Measurements from ENCODE around the gene RAB21. TPM values are rescaled to one million over a fixed set of nuclear protein-coding genes. Genes with fewer than 3 reads are reported as not detected.

RAB21 gene
- 10 to 100 TPM; 90.5 to 91.8 TPM for total RNA-seq

- ChIA-PET POLR2A (interaction anchor here (0.6 to 1.5 kb wide), 7 partner anchors 9 to 120 kb away, joined by 3 to 16 read pairs (median 3); partner anchors contain the start of genes THAP2 and ZFC3H1), CTCF (interaction anchor here (0.8 kb wide), 1 partner anchor 9 kb away, joined by 3 read pairs; no protein-coding TSS in a partner anchor)
Observed at GRCh38 chr12:71754461-71755145, at the start of gene RAB21. RAB21 (plus strand) TSS chr12:71754863; CDS start chr12:71755130, 267 bp downstream.

GRCh38 chr12:71704920-71705319 lies 49.7 kb upstream of the RAB21 start:
- POLR2A ChIA-PET = no interaction called here
- CTCF ChIA-PET = no interaction called here

GRCh38 chr12:71708658-71709057 lies 46.0 kb upstream of the RAB21 start:
- POLR2A ChIA-PET = no interaction called here
- CTCF ChIA-PET = no interaction called here

GRCh38 chr12:71710276-71711125 lies 44.2 kb upstream of the RAB21 start:
- CTCF ChIA-PET = no interaction called here
- POLR2A ChIA-PET = no interaction called here

GRCh38 chr12:71718611-71719010 lies 36.1 kb upstream of the RAB21 start:
- CTCF ChIA-PET = no interaction called here
- POLR2A ChIA-PET = no interaction called here

GRCh38 chr12:71719647-71720370 lies 34.9 kb upstream of the RAB21 start:
- CTCF ChIA-PET = interaction anchor here (0.7 kb wide), 1 partner anchor 305 kb away, joined by 3 read pairs; no protein-coding TSS in a partner anchor
- POLR2A ChIA-PET = no interaction called here

- ChIA-PET CTCF (no interaction called here), POLR2A (no interaction called here)
Observed at GRCh38 chr12:71721783-71722505, 32.7 kb upstream of the RAB21 start.

GRCh38 chr12:71725011-71725410 lies 29.7 kb upstream of the RAB21 start:
- ChIA-PET CTCF (no interaction called here), POLR2A (no interaction called here)

GRCh38 chr12:71726548-71726947 lies 28.1 kb upstream of the RAB21 start:
- ChIA-PET POLR2A (no interaction called here), CTCF (no interaction called here)

- ChIA-PET CTCF (no interaction called here), POLR2A (no interaction called here)
Observed at GRCh38 chr12:71727958-71728357, 26.7 kb upstream of the RAB21 start.

GRCh38 chr12:71730936-71731335 lies 23.7 kb upstream of the RAB21 start:
- ChIA-PET CTCF (no interaction called here), POLR2A (no interaction called here)

GRCh38 chr12:71731439-71732356 lies 23.0 kb upstream of the RAB21 start:
- POLR2A ChIA-PET = no interaction called here
- CTCF ChIA-PET = no interaction called here

GRCh38 chr12:71732357-71732712 lies 22.3 kb upstream of the RAB21 start:
- ChIA-PET POLR2A (no interaction called here), CTCF (no interaction called here)

- POLR2A ChIA-PET = no interaction called here
- CTCF ChIA-PET = interaction anchor here (1.0 kb wide), 1 partner anchor 21 kb away, joined by 3 read pairs; no protein-coding TSS in a partner anchor
Observed at GRCh38 chr12:71737197-71737596, 17.5 kb upstream of the RAB21 start.

- POLR2A ChIA-PET = no interaction called here
- CTCF ChIA-PET = no interaction called here
Observed at GRCh38 chr12:71742998-71743397, 11.7 kb upstream of the RAB21 start.

- CTCF ChIA-PET = interaction anchor here (1.2 to 1.6 kb wide), 2 partner anchors 10 to 108 kb away, joined by 3 to 4 read pairs; partner anchors contain the start of gene RAB21
Observed at GRCh38 chr12:71744522-71745300, 10.0 kb upstream of the RAB21 start.

GRCh38 chr12:71746974-71747611 lies 7.6 kb upstream of the RAB21 start:
- ChIA-PET CTCF (interaction anchor here (0.6 to 3.2 kb wide), 9 partner anchors 9 to 332 kb away, joined by 3 to 16 read pairs (median 3); partner anchors contain the start of gene TMEM19), POLR2A (interaction anchor here (0.6 to 1.2 kb wide), 3 partner anchors 61 to 85 kb away, joined by 3 to 4 read pairs (median 4); partner anchors contain the start of genes THAP2 and ZFC3H1)

More at GRCh38 chr12:71744522-71745300, 10.0 kb upstream of the RAB21 start:
- POLR2A ChIA-PET = interaction anchor here (1.3 kb wide), 1 partner anchor 10 kb away, joined by 3 read pairs; the partner anchor contains the start of gene RAB21
